Measurements from ENCODE around the gene OSBPL3.

The OSBPL3 gene

GRCh38 chr7:24828891-24829661 is 150.9 kb downstream of the OSBPL3 start:
- DNase-seq (ENCODE audit: low read depth) = no peak

- DNase-seq (ENCODE audit: low read depth) = no peak
These were observed 152.4 kb downstream of the OSBPL3 start for GRCh38 chr7:24827589-24827988.

- no peak for DNase-seq (ENCODE audit: low read depth)
These were observed 153.0 kb downstream of the OSBPL3 start for GRCh38 chr7:24827027-24827426.

- DNase-seq (ENCODE audit: low read depth) = no peak
These were observed 153.3 kb downstream of the OSBPL3 start for GRCh38 chr7:24826662-24827020.

DNA sequence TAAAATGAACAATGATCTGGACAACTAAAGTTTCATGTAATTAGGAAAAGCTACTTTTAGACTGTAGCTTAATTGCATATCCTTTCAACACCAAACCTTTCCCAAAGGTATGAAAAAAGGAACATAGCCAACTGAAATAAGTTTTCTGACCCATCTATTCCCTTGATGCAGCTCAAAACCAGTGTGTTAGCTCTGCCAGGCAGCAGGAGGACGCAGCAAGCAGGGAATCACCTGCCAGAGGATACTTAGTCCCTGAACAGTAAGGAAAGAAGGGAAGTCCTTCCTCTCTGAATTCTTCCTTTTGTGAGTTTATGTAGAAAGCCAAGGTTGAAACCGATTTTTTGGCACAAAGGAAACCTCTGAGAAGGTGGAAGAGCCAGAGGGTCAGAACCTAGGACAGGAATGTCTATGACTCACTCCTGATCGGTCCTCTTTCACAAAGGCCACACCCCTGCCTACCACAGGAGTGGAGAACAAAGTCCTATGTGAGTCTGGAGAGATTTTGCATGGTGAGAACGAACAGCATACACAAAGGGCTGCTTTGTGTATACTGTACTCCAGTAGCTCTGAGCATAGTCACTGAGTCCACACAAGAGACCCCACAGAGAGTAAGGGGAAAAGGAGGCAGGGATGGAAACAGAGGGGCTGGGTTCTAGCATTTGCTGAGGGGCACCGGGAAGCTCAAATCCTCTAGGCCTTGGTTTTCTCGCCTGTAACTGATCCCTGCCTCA is 153.9 kb downstream of the OSBPL3 start:
- no peak for DNase-seq (ENCODE audit: low read depth)

GRCh38 chr7:24825381-24825794 is 154.6 kb downstream of the OSBPL3 start:
- no peak for DNase-seq (ENCODE audit: low read depth)

DNA sequence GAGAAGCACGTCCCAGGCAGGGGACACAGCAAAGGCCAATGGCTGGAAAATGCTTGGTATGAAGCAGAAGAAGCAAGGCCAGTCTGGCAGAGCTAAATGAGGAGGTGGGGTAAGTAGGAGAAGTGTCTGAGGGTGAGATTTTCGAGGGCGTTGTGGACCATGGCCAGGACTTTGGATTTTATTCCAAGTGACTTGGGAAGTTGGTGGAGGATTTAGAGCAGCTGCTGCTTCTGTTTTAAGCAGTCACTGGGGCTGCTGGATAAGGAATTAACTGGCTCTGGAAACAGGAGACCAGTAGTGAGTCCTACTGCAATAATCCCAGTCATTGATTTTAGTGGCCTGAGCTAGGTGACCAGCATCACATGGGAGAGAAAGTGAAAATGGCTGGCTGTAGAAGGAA is 155.1 kb downstream of the OSBPL3 start:
- no peak for DNase-seq (ENCODE audit: low read depth)

- no peak for DNase-seq (ENCODE audit: low read depth)
These were observed 155.6 kb downstream of the OSBPL3 start for GRCh38 chr7:24824400-24824799.

DNA sequence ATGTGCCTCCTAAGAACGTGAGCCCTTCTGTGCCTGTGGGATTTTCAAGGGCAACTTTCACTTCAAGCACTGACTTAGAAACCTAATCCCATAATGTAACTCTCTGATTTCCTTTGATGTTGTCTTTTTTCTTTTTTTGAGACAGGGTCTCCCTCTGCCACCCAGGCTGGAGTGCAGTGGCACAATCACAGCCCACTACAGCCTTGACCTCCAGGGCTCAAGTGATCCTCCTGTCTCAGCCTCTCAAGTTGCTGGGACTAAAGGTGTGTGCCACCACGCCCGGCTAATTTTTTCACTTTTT is 158.3 kb downstream of the OSBPL3 start:
- DNase-seq (ENCODE audit: low read depth) = no peak

DNA sequence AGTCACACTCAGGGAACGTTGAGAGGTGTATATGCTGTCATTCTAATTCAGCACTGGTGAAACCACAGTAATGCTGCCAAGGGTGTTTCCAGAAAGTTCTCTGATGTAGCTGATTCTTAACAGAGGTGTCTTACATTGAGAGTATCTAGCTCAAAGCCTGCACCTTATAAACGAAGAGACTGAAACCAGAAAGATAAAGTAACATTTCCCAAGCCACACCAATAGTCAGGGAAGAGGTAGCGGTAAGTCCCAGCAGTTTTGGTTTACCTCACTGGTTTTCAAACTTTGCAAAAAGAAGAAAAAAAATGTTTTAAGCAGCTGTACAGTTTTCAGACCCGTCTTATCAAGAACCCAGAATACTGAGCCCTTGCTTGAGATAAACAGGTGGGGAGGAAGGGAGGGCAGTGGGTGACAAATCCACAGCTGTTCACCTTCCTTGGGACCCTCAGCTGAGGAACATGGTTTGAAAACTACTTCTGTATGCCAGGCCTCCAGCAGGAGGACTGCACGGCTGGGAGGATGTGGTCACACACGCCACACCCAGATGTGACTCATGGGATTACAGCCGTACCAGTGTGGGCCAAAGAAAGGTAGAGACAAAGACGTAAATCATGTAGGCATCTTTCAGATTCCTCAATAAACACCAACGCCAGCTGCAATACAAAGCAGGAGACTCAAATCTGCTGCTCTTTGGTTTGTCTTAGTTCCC is 158.8 kb downstream of the OSBPL3 start:
- peak; percentile 33 for DNase-seq (ENCODE audit: low read depth)

DNA sequence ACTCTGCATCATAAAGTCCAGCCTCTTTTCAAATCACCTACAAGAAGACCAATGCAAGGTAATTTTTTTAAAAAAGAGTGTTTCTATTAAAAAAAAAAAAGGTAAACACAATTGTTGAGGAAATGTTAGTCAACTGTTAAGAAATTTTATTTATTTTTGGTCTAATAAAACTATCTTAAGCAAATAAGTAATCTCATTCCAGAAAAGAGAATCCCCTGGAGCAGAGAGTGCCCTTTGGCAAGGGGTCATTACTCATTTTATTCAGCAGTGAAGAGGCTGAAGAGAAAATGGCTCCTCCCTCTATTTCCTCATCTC is 159.3 kb downstream of the OSBPL3 start:
- no peak for DNase-seq (ENCODE audit: low read depth)

DNA sequence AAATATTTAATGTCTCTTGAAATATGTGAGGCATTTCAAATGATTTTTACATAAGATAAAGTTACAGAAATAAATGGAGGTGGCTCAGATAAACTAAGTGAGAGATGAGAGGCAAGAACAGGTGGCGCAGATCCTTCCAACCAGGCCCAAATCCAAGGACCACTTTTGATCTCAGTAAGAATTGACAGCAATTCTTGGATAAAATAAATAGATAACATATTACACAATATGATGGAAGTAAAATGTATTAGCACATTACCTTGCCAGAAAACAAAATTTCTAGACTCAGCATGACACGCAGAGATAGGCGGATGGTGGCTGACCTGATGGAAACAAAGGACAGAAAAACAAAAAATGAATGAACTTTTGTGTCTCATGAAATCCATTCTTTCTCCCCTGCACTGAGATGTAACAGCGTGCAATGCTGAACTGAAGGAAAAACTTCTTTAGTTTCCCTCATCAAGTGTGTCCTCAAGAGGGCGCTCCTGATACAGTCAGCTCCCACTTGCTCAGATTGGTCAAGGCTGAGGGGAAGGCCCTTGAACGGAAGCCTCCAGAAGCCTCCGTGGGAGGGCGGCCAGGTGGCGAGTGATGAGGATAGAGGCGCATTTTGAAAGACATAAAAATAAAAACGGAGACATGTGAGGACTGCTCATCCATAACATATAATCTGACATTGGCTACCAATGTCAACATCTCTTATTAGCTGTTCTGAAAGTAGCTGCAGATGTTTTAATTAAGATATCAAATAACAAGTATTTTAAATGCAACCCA is 159.9 kb downstream of the OSBPL3 start:
- peak; percentile 49 for DNase-seq (ENCODE audit: low read depth)

DNA sequence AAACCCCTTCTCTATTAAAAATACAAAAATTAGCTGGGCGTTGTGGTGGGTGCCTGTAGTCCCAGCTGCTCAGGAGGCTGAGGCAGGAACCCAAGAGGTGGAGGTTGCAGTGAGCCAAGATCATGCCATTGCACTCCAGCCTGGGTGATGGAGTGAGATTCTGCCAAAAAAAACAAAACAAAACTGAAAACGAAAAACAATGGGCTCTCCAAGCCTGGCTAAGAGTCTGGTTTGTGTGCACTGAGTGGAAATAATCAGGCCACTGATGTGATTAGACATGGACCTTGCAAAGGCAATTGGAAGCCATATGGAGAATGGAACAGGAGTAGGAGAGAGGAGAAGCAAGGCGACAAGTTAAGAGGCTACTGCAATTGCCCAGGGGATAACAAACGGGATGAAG is 162.6 kb downstream of the OSBPL3 start:
- no peak for DNase-seq (ENCODE audit: low read depth)

DNA sequence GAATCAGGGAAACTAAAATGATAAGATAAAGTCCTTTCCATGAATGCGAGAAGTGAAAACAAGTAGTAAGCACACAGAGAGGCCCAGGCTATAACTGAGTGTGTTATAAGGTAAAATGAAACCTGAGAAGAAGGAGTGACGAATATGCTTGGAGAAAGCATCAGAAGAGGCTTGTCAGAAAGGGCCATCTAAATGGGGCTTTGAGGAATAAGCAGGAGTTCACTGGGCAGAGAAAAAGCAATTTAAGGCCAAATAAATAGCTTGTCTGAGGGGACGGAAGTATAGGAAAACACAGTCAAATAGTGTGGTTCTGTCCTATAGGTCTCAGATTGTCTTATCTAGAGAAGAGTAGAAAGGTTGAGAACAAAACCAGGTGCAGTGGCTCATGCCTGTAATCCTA is 163.1 kb downstream of the OSBPL3 start:
- no peak for DNase-seq (ENCODE audit: low read depth)

GRCh38 chr7:24812305-24812945 is 167.6 kb downstream of the OSBPL3 start:
- DNase-seq (ENCODE audit: low read depth) = no peak

GRCh38 chr7:24808518-24808917 is 171.5 kb downstream of the OSBPL3 start:
- DNase-seq (ENCODE audit: low read depth) = no peak

GRCh38 chr7:24802300-24802699 is 177.7 kb downstream of the OSBPL3 start:
- no peak for DNase-seq (ENCODE audit: low read depth)

GRCh38 chr7:24801883-24802282 is 178.1 kb downstream of the OSBPL3 start:
- DNase-seq (ENCODE audit: low read depth) = no peak

- no peak for DNase-seq (ENCODE audit: low read depth)
These were observed 179.3 kb downstream of the OSBPL3 start for GRCh38 chr7:24800667-24801066.

- no peak for DNase-seq (ENCODE audit: low read depth)
These were observed 179.9 kb downstream of the OSBPL3 start for GRCh38 chr7:24800073-24800472.

GRCh38 chr7:24799506-24799905 is 180.5 kb downstream of the OSBPL3 start:
- no peak for DNase-seq (ENCODE audit: low read depth)

- no peak for DNase-seq (ENCODE audit: low read depth)
These were observed 181.7 kb downstream of the OSBPL3 start for GRCh38 chr7:24798261-24798660.

Measured in CMK (cell line).